Vagina (tissue), 2 donors: ENCODE data around the gene LSM14A. TPM values are rescaled to one million over a fixed set of nuclear protein-coding genes. Genes with fewer than 3 reads are reported as not detected.

Source experiments
- DNase-seq, 2 donors: peaks; one replicate each; pipeline ENCODE4 v3.0.0-alpha.2; 2017; ENCODE audit errors: extremely low spot score in 2 of 2
- H3K27ac ChIP-seq: fragments of 200-600 bp; sonication (generic); one replicate; pipeline ENCODE4 v1.5.1; 2019
- H3K27me3 ChIP-seq: fragments of 200-600 bp; sonication (generic); one replicate; pipeline ENCODE4 v1.5.1; 2019
- H3K36me3 ChIP-seq, 2 donors: fragments of 200-600 bp; sonication (generic); one replicate each; pipeline ENCODE4 v1.5.1; 2017 to 2019
- H3K4me1 ChIP-seq: fragments of 200-600 bp; sonication (generic); one replicate; pipeline ENCODE4 v1.5.1; 2019
- H3K4me3 ChIP-seq, 2 donors: fragments of 200-600 bp; sonication (generic); 1 replicate in 1 of 2; 2 replicates in 1 of 2; pipeline ENCODE4 v1.5.1; 2016 to 2019
- H3K9me3 ChIP-seq: fragments of 200-600 bp; sonication (generic); one replicate; pipeline ENCODE4 v1.5.1; 2019
- POLR2A ChIP-seq, 2 donors: fragments of 450-650 bp; IDR thresholded peaks; one replicate each; pipeline ENCODE4 v1.6.1; 2017; ENCODE audit warnings: antibody characterized with exemption in 2 of 2, mild to moderate bottlenecking in 2 of 2, moderate library complexity in 2 of 2
- POLR2AphosphoS5 ChIP-seq, 2 donors: sonication (generic); formaldehyde crosslinking; IDR thresholded peaks; one replicate each; pipeline ENCODE4 v1.9.0; 2017; ENCODE audit warnings: antibody characterized with exemption in 2 of 2, mild to moderate bottlenecking in 2 of 2, low read depth in 1 of 2; ENCODE audit not compliant: insufficient read depth in 1 of 2
- intact Hi-C: fragments of 100-400 bp; cut with DNase I; formaldehyde crosslinking; loops from one replicate; pipeline ENCODE4 v1.15.1; 2023
- total RNA-seq: library from RNA; depleted of rRNA; stranded (reverse); fragments of >200 nt; gene quantifications from one replicate; pipeline ENCODE4 v1.2.3, GENCODE V29; 2016
- TF ChIP-seq, protein P1 (sequence below), 3 experiments: fragments of 450-650 bp in 2 of 3; fragments of 200-600 bp in 1 of 3; sonication (generic) in 1 of 3; IDR thresholded peaks; one replicate each; pipeline ENCODE4 v1.5.1; 2017 to 2019; ENCODE audit warnings: antibody characterized with exemption in 3 of 3, mild to moderate bottlenecking in 2 of 3, moderate library complexity in 2 of 3

The LSM14A gene
- total RNA-seq, 1 donor from 2014 or later: 179 TPM

DNA sequence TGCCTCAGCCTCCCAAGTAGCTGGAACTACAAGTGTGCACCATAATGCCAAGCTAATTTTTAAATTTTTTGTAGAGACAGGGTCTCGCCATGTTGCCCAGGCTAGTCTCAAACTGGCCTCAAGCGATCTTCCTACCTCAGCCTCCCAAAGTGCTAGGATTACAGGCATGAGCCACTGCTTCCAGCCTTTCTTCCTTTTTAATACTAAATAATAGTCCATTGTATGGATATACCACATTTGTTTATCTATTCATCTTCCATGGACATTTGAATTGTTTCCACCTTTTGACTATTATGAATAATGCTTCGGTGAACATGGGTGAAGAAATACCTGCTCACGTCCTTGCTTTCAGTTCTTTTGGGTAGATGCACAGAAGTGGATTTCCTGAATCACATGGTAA, 106.5 kb downstream of the LSM14A start:
- no peaks in the 10 kb centered on the region for H3K36me3 ChIP-seq
- no peak for DNase-seq
- intact Hi-C loops: no loop called here
- H3K4me1 ChIP-seq: peaks cover 21% of the 10 kb centered on the region
- H3K9me3 ChIP-seq: no peaks in the 10 kb centered on the region
- no peaks in the 10 kb centered on the region for H3K27me3 ChIP-seq
- TF ChIP-seq POLR2A (IDR thresholded peaks at IDR 0.05) (no peak), POLR2AphosphoS5 (IDR thresholded peaks at IDR 0.05; ENCODE audit: insufficient read depth in 1 of 2, low read depth in 1 of 2) (no peak)
- TF ChIP-seq, protein P1, sequence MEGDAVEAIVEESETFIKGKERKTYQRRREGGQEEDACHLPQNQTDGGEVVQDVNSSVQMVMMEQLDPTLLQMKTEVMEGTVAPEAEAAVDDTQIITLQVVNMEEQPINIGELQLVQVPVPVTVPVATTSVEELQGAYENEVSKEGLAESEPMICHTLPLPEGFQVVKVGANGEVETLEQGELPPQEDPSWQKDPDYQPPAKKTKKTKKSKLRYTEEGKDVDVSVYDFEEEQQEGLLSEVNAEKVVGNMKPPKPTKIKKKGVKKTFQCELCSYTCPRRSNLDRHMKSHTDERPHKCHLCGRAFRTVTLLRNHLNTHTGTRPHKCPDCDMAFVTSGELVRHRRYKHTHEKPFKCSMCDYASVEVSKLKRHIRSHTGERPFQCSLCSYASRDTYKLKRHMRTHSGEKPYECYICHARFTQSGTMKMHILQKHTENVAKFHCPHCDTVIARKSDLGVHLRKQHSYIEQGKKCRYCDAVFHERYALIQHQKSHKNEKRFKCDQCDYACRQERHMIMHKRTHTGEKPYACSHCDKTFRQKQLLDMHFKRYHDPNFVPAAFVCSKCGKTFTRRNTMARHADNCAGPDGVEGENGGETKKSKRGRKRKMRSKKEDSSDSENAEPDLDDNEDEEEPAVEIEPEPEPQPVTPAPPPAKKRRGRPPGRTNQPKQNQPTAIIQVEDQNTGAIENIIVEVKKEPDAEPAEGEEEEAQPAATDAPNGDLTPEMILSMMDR (IDR thresholded peaks at IDR 0.05): no peak
- no peak overlapping the region for H3K27ac ChIP-seq
- no peak overlapping the region for H3K4me3 ChIP-seq

Other genes starting within 250 kb of the LSM14A start
- gene GARRE1, start 82.0 kb downstream of the LSM14A start, total RNA-seq: 28.5 TPM
- 201 TPM for gene GPI, start 192.7 kb downstream of the LSM14A start, total RNA-seq
- gene PDCD2L, start 231.9 kb downstream of the LSM14A start, total RNA-seq: 10.8 TPM